Muscle of back (tissue), 13 donors: ENCODE data around the gene TTC21A. TPM values are rescaled to one million over a fixed set of nuclear protein-coding genes. Genes with fewer than 3 reads are reported as not detected.
A peak's percentile ranks its signal among the peaks of the same experiment; 100 is the strongest.
"Not testable (repeated sequence)": the region's sequence is repeated elsewhere in the genome, so short reads cannot be mapped to it uniquely, and the experiment has no call there.

Experiments used
- DNase-seq, 3 donors: peaks; one replicate each; pipeline versions ENCODE4 v3.0.0 to v3.0.0-alpha.2; 2013
- long read RNA-seq, 9 donors: transcript quantifications; one replicate each; lab custom pipeline, GENCODE V29; 2026
- polyA plus RNA-seq, 10 donors: library from polyadenylated mRNA; unstranded; fragments of 120-200 nt; gene quantifications; one replicate each; pipeline ENCODE4 v1.2.1, GENCODE V29; 2013; ENCODE audit not compliant: insufficient read length in 10 of 10

The TTC21A gene, protein sequence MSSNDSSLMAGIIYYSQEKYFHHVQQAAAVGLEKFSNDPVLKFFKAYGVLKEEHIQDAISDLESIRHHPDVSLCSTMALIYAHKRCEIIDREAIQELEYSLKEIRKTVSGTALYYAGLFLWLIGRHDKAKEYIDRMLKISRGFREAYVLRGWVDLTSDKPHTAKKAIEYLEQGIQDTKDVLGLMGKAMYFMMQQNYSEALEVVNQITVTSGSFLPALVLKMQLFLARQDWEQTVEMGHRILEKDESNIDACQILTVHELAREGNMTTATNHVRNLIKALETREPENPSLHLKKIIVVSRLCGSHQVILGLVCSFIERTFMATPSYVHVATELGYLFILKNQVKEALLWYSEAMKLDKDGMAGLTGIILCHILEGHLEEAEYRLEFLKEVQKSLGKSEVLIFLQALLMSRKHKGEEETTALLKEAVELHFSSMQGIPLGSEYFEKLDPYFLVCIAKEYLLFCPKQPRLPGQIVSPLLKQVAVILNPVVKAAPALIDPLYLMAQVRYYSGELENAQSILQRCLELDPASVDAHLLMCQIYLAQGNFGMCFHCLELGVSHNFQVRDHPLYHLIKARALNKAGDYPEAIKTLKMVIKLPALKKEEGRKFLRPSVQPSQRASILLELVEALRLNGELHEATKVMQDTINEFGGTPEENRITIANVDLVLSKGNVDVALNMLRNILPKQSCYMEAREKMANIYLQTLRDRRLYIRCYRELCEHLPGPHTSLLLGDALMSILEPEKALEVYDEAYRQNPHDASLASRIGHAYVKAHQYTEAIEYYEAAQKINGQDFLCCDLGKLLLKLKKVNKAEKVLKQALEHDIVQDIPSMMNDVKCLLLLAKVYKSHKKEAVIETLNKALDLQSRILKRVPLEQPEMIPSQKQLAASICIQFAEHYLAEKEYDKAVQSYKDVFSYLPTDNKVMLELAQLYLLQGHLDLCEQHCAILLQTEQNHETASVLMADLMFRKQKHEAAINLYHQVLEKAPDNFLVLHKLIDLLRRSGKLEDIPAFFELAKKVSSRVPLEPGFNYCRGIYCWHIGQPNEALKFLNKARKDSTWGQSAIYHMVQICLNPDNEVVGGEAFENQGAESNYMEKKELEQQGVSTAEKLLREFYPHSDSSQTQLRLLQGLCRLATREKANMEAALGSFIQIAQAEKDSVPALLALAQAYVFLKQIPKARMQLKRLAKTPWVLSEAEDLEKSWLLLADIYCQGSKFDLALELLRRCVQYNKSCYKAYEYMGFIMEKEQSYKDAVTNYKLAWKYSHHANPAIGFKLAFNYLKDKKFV (N-terminal part only)
- polyA plus RNA-seq = 1 to 10 TPM; 1.3 to 5.7 (median 2.7) TPM
- long read RNA-seq, donor 1 = 0 reads
- long read RNA-seq, donor 2 = 0 reads
- long read RNA-seq, donor 3 = 0 reads
- long read RNA-seq, donor 4 = 0 reads
- long read RNA-seq, donor 5 = 0 reads
- long read RNA-seq, donor 6 = 0 reads
- long read RNA-seq, donor 7 = 0 reads
- long read RNA-seq, donor 8 = 0 reads
- long read RNA-seq, donor 9 = 0 reads

DNA sequence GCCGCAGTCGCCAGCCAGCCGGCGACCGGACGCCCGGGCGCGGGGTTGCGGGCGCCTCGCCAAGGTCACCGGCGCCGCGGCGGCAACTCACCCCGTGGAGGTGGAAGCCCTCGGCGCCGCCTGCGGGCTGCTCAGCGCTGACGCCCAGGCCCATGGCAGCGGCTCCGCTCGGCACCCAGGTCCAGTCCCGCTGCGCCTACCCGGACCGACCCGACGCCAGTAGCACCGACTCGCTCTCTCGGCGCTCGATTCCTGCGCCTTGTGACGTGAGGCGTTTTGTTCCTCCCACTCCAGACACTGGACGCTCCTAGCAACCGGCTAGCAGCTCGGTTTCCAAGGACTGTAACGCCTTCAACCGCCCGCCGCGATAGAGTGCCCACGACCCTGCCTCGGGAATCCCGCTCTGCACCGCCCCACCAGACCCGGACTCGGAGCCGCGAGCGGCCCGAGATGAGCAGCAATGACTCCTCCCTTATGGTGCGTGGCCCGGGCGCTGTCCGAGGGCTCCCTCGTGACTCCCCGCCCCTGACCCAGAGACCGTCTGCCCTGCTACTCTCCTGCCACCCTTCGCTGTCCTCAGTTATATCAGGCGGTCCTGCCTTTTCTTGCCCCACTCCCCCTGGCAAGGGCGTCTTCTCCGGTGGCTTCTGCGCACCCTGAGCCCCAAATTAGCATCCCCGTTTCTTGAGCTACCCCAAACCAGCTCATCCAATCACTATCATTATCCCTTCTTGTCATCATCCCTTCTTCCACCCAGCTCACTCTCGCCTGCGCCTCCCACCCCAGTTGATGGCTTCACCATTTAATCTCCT lies at the start of gene TTC21A, which contains the start of gene GORASP1:
TSS of gene TTC21A (plus strand) at position 293 of the 812 bp plus-strand sequence. CDS start at position 451, 158 bp downstream.
TSS of gene GORASP1 (minus strand) at position 240 of the 812 bp plus-strand sequence. CDS start at position 154, 86 bp downstream.
- DNase-seq = peak; percentile 88 to 97 (median 93)

- not testable (repeated sequence) for DNase-seq
Observed at GRCh38 chr3:39061228-39061627, 46.3 kb upstream of the TTC21A start.

- no peak for DNase-seq
Observed at GRCh38 chr3:39062180-39062579, 45.3 kb upstream of the TTC21A start.

DNA sequence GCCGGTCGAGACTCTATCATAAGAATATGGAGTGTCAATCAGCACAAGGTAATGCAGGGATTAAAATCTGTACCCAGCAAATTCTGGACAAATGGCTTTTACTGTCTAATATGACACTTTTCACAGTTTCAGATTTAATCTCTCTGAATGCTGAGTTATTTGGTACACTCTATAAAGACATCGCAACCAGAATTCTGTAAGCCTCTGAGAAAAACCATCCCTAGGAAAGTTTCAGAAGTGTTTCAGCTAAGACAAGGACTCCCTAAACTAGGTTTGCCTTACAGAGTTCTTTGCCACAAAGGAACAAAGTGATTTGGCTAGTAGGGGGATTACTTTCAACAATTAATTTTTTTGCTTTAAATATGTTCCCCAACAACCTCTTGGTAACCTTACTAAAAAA lies 44.3 kb upstream of the TTC21A start:
- DNase-seq = no peak

- no peak for DNase-seq
Observed at GRCh38 chr3:39064646-39065045, 42.8 kb upstream of the TTC21A start.

- no peak for DNase-seq
Observed at GRCh38 chr3:39065197-39065596, 42.3 kb upstream of the TTC21A start.

DNA sequence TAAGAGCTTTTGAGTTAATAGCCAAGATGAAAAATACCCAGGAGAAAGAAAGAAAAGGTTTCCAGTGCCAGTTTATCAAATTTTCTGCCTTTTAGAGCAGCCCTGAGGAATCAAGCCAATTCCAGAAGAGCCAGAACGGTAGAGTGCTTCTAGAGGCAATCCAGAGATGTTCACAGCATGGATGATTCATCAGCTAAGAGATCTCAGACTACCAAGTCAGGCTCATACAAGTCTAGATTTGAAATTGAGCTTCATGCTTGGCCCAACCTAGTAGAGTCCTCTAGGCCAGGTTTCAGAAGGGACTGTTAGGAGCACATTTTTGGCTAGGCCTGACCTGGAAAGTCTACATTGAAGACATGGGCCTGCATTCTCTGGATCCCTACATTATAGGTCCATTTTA lies 40.2 kb upstream of the TTC21A start:
- DNase-seq = no peak

GRCh38 chr3:39068556-39068955 lies 38.9 kb upstream of the TTC21A start:
- no peak for DNase-seq

- DNase-seq = no peak
Observed at GRCh38 chr3:39075910-39076309, 31.6 kb upstream of the TTC21A start.

GRCh38 chr3:39079530-39079929 lies 27.9 kb upstream of the TTC21A start:
- no peak for DNase-seq

DNA sequence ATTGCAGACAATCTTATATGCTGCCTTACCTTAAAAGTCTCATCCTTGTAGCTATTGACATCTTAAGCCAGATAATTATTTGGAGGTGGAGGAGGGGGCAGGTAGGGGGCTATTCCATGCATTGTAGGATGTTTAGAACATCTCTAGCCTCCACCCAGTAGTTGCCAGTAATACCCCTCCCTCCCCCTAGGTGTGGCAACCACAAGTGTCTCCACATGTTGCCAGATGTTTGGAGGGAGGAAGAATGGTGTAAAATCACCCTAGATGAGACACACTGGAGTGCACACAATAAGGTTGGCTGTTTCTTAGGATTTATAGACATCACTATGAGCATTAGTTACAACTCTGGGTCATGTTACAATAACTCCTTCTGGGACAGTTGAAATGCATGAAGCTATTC lies 27.5 kb upstream of the TTC21A start:
- DNase-seq = no peak

DNA sequence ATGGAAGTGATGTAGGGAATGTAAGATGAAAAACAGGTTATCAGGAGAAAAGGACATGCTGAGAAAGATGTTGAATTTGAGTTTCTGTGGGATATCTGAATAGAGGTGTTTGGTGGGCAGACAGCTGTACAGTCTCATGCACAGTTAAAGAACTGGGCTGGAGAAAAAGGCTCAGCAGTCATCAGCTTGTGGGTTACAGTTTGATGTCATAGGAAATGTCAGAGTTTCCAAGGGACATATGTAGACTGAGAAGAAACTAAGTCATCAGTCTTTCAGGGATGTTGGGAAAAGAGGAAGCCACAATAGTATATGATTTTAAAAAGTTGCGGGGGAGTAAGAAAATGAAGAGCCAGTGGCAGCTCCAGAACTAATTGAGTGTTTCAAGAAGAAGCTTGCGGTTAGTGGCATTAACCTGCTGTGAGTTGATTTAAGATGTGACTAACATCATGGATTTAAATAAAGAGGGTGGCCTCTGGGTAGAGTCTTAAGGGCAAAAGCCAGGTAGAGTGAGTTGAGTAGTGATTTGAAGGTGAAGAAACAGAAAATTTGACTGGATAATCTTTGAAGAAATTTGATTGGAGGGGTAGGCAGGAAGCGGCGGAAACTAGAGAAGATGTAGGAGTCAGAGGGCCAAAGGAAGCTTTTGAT lies 24.7 kb upstream of the TTC21A start:
- no peak for DNase-seq

- DNase-seq = no peak
Observed at GRCh38 chr3:39086144-39086543, 21.3 kb upstream of the TTC21A start.

DNA sequence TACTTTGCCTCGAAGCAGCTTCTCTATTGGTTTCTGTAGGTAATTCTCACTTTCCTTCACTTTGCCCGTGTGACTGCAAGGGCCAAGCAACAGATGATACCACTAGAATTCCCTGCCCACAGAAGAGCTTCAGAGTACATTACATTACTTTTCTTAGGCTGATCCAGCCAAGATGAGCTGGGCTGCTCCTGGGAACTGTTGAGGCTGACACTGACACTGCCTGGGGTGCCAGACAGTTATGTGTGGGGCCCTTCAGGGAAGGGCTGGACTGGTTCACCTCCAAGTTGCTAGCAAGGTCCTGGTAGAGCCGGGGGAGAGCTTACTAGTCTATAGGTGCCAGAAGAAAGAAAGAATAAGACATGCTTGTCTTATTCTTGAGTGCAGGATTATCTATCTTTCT lies 19.0 kb upstream of the TTC21A start:
- no peak for DNase-seq

DNA sequence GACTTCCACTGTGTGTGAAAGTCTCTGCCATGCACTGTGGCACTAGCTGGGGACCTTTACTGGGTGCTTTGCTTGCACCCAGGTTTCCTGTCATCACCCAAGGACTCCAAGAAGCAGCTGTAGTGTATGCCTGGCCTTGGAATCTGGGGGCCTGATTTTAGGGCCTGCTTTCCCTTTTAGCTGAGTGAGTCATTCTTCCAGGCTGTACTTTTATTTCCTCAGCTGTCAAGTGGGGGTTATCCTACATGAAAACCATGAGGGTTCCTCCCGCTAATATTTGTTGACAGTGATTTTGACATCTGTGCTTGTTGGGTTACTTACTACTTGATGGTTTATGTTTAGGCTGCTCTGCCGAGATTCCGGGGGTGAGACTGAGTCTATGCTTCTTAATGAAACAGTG lies 18.6 kb upstream of the TTC21A start:
- DNase-seq = no peak

DNA sequence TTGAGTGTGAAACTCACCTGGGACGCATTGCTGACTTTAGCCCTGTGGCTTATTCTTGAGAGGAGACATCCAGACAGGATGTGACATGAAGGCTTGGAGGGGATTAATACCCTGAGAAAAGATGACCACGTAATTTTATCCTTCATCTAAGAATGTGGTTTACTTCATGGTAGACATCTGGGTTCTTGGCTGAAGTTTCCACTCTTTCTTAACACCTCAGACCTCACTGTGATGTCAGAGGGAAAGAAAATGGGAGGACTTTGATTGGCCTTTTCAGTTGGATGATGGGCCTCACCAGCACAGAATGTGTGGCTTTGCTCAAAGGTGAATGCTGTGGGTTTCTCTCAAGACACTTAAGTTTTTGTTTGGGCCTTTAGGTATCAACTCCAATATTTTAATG lies 16.6 kb upstream of the TTC21A start:
- DNase-seq = no peak

- no peak for DNase-seq
Observed at GRCh38 chr3:39094851-39095677, 12.4 kb upstream of the TTC21A start.

DNA sequence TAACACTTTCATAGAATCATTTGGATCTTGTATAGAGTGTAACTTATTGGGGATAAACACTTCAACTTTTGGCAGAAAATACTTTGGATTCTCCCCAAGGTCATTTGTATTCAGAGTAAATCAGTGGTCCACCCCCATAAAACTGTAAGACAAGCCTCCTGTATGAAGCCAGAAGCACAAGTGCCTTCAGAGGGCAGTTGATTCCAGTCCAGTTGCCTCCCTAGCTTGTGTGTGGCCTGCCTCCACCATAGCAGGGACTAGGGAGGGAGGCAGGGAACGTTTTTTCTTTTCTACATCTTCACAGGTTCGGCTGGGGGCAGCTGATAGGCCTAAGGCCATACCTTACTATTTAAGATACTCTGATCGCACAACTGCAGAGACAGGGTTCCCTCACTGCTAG lies 11.7 kb upstream of the TTC21A start:
- DNase-seq = no peak

DNA sequence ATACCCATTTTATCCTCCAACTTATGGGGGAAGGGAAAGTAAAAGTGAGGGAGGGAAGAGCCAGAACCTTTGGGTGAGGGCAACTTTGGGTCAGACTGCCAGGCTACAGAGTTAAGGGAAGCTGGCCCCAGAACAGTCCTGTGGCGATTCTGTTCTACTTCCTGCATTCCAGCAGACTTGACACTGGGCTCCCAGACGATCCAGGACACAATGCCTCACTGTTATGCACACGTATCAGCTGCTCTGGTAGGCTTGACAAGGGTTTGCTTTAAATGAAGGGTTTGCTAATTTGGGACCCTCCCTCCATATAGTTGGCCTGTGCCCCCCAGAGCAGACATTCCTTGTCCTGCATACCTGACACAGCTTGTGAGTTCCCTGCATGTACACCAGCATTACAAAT lies 10.7 kb upstream of the TTC21A start:
- DNase-seq = no peak
